IPS-NIHi11 (cell line): ENCODE results near the gene FRMD3.

Experiments used
- DNase-seq: peaks from one replicate; pipeline ENCODE4 v3.0.0; 2012; ENCODE audit warnings: mixed read lengths, low spot score

Gene FRMD3

DNA sequence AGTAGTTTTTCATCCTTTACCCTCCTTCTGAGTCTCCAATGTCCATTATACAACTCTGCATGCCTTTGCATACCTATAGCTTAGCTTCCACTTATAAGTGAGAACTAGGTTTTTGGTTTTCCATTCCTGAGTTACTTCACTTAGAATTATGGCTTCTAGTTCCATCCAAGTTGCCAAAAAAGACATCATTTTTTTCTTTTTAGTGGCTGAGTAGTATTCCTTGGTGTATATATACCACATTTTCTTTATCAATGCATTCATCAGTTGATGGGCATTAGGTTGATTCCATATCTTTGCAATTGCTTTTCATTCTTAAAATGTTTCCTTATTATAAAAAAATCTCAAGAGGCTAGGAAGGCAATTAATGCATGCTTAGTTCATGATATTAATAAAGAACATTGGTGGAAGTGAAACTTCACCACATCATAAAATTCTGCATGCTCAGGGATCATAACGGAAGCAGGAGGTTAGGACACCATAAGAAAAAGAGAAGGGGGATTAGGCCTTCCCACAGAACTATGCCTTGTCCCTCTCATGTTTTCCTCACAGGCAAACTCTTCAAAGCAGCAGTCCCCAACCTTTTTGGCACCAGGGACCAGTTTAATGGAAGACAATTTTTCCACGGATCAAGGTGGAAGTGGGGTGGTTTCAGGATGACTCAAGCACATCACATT, 105.2 kb downstream of the FRMD3 start:
- no peak for DNase-seq

DNA sequence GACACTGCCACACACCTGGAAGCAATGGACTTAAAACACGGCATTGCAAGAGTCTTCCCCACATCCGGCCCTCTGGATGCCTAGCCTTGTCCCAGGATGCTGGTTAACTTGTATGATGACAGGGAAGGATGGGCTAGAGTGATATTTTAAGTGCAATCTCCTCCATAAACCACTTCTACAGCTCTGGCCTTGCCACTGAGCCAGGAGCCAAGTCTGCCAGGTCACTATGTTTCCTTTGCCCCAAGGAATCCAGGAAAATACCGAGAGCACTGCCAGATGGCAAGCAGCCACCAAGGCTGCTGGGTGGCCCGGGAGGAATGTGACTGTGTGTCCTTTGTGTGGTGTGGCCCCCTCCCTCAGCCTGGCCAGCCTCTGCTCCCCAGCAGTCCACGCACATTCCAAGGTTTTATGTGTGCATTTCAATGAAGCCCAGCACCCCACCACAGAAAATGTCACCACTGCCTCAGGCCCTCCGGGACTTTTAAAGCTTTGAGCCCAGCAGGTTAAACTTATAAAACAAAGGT, 106.0 kb downstream of the FRMD3 start:
- peak; percentile 81 for DNase-seq

DNA sequence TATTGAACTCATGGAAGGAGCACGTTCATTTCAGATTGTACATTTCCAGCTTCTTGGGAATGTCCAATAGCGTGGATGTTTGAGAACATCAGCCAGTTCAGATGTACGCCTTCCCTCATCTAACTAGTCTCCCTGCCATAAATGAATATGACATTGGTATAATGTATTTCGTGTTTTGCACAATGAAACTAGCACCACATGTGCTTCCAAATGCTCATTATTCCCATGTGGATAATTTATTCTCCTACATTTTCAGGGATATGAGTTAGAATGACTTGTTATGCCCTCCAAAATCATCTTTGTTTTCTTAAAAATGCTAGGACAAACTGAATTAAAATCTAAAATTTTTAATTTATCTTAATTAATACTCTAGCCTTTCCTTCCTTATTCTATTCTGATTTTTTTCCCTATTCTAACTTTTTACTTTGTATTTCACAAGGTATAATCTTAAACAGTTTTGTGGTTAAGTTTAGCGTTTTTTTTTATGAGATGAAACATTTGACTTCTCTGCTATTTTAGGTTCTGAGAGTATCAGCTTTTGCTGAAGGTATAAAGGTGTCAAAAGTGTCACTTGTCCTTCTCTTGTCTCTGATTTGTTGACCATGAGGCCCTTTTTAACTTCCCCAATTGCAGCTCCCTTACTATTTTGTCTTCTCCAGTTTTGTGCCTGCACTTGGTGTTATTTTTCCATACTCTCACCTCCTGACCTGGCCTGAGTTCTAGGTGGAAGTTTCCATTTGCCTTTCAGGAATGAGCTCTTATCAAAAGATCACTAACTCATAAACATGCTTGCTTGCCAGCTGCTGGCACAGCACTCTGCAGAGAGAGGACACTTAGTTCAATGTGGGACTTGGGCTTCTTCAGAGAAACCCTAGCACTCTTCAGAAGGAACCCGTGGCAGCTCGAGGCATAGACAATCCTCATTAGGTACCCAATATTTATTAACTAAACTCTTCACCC, 106.8 kb downstream of the FRMD3 start:
- no peak for DNase-seq

DNA sequence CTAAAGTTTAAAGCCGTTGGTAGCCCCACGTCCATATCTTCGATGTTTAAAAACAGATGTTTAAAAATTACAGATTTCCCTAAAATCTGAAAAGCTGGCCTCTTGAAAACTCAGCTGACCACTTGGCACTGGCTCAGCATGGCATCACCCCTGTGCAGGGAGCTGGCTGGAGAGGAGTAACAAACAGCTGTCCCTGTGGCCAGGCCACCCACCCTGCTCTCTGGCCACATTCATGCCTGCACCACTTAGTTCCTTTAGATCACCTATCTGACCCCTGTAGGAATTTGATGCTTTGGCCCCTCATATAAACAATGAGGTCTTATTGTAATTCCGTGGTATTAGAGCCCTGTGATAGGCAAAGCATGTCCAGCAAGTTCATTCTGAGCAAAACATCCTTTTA, 107.5 kb downstream of the FRMD3 start:
- DNase-seq = no peak

DNA sequence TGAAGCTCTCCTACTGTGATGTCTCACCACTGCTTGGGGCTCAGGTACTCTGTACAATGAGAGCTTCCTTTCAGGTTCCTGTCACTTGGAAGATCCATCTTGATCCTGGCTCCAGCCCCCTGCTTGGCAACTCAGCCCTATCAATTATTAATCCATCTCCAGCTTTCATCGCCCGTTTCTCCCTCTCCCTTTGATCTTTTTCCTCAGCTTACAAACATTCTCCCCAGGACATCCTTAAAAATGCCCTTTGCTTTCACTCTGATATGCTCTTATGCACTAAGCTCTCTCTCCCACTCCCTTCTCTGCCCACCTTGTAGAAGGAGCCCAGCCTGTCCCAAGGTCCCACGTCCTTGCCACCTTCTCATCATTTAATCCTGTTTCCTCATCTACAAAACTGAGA, 109.0 kb downstream of the FRMD3 start:
- DNase-seq = no peak

DNA sequence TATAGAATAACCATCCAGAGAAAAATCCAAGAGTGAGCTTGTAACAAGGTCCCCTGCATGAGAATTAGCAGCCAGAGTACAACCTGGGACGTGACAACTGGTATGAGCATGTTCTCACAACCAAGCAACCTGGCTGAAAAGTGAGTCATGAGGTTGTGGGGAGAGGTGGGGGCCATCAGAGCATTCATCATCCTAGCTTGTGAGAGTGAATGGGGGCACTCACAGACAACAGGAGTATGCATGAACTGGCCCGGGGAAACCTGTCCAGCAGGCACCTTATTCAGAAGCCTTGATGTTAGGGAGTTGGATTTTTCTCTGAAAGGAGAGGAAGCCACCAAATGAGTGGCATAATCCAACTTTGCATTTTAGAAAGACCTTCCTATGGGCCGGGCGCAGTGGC, 113.0 kb downstream of the FRMD3 start:
- DNase-seq = no peak

DNA sequence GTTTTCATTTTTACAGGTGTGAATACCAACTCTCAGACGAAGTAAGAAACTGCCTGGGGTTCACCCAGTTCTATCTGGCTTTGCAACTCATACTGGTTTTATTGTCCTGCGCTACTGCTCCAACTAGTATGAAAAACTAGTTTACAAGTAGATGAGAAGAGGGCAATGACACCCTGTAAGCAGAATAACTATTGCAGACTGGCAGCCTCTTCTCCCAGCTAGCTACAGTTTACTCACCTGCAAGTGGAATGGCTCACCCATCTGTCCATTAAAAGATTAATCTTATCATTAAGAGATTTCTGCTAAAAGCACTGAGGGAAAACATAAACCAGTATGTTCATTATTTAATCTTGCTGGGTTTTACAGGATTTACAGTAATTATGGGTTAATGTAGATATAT, 113.4 kb downstream of the FRMD3 start:
- DNase-seq = no peak

DNA sequence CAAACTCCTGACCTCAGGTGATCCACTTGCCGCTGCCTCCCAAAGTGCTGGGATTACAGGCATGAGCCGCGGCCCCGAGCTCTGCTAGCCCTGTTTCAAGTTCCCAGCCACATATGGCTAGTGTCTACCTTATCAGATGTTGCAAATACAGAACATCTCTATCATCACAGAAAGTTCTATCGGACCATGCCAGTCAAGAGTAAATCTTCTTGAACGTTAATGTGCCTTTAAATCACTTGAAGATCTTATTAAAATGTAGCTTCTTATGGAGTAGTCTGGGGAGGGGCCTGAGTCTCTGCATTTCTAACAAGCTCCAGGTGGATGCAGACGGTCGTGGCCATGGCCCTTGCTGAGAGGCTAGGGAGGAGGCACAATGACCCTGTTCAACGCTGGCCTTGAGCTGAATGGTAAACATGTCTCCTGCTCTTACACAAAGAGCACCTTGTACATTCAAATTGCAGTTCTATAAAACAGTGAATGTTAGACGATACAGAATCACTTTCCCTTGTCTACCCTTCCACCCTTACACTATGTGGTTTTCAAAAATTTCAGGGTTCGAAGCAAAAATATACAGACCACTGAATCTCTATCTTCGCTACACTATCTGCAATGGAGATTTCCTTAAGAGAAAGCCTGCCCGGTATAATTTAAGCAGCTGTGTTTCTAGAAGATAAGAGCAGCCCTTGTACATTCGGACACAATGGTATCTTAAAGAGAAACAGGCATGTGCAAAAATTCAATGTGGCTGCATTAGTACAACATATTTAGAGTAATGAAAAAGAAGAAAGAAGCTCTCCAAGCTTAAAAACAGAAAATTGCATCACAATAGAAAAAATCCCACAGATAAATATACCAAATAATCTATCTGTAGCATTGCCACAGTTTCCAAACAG, 114.1 kb downstream of the FRMD3 start:
- DNase-seq = no peak

DNA sequence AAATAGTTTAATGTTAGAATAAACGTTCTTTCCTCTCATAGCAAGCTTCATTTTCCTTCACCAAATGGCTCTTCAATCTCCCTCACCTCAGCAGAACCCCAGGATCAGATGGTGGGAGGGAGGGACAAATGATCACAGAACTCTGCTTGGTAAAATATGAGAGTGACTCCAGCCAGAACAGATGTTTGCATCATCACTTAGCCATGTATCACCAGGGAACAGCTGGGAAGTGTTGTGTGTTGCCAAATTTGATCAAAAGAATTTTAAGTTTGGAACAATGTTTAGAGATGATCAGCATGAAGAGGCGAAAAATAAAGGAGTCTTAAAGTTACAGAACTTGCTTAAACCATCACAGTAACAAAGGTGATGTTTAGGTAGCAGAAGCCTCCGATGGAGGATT, 115.7 kb downstream of the FRMD3 start:
- DNase-seq = no peak

DNA sequence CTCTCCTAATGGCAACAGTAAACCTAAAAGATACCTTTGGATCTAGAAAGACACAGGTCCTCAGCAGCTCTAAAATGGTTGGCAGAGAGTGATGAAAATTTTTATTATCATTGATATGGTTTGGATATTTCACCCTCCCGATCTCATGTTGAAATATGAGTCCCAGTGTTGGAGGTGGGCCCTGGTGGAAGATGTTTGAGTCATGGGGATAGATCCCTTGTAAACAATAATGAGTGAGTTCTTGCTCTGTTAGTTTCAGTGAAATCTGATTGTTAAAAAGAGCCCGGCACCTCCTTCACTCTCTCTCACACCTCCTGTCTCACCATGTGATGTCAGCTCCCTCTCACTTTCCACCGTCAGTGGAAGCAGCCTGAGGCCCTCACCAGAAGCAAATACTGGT, 117.7 kb downstream of the FRMD3 start:
- DNase-seq = no peak

DNA sequence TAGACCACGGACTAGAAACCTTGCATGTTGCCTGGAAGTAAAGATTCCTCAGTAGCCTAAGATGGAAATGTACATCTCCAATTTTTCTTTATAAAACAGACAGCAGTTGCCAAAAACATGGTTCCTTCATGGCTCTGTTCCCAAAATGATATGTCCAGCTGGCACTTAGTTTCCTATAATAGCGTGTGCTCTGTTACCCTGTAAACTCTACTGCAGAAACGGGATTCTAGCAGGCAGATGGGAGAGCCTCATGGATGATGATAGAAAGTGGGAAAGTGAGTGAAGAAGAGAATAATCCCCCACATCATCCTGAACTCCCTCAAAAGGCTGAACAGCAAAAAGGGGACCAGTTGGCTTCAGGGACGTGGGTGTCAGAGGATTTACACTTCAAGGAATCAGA, 118.2 kb downstream of the FRMD3 start:
- no peak for DNase-seq

DNA sequence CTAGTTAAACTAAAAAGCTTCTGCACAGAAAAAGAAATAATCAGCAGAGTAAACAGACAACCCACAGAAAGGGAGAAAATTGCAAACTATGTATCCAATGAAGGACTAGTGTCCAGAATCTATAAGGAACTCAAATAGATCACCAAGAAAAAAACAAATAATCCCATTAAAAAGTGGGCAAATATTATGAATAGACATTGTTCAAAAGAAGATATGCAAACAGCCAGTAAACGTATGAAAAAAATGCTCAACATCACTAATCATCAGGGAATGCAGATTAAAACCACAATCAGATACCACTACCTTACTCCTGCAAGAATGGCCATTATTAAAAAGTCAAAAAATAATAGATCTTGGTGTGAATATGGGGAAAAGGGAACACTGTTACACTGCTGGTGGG, 119.9 kb downstream of the FRMD3 start:
- DNase-seq = no peak

DNA sequence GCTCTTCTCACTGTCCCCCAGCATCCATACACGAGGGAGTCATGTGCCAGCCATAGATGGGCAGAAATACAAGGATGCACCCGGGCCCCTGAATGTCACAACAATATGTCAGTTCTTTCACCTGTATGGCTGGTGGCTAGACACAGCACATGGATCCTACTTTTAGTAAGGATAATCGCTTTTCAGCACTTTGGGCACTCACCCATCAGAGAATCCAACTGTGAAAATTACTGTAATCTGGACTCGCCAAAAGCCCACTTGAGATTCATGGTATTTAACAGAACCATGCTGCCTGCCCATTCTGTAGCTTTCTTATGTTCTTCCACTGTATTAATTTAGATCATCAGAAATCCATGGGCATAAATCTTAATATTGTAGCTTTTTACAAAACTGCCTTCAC, 124.8 kb downstream of the FRMD3 start:
- no peak for DNase-seq

DNA sequence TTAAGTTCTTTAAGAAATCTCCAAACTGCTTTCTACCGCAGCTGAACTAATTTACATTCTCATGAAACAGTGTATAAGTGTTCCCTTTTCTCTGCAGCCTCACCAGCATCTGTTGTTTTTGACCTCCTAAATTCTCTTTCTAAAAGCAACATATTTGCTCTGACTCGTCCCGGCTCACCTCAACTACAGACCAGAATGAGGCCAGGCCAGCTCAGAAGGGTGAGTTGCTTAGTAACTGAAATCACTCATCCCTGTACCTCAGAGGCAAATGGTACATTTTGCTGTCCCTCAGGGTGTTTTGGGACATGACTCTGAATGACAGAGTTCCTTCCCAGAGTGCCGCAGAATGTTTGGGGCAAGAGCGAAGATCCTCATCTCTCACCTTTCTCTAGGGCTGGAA, 127.5 kb downstream of the FRMD3 start:
- no peak for DNase-seq

DNA sequence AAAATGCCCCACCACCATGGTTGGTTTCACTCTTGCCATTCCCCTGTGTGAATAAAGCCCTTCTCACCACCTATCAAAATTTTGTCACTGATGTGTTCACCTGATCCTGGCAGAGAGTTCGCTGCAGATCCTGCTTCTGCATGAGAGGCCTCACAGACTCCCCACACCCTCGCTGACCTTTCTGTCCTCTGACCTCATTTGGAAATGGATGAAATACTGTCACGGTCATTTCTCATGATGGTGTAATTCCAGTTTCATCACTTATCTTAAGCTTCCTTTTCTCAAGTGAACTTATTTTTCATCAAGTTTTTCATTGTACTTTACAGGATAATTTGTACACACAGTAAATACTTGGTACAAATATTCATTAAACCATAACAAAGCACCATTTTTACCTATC, 131.3 kb downstream of the FRMD3 start:
- DNase-seq = no peak

DNA sequence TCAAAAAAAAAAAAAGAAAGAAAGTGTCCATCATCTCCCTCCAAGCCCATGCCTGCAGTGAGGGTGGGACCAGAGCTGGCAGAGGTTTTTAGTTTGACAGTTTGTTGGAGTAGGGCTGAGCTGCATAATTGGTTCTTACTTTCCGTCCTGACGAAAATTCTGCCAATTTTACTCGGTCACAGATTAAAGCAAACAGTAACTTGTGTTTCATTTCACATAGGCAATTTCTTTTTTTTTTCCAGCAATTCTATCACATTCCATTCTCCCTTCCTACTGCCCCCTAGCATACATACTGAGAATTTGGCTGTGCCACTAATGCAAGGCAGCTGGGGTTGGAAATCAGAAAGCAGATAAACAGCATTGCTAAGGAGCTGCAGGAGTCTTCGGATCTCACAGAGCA, 132.4 kb downstream of the FRMD3 start:
- DNase-seq = no peak

DNA sequence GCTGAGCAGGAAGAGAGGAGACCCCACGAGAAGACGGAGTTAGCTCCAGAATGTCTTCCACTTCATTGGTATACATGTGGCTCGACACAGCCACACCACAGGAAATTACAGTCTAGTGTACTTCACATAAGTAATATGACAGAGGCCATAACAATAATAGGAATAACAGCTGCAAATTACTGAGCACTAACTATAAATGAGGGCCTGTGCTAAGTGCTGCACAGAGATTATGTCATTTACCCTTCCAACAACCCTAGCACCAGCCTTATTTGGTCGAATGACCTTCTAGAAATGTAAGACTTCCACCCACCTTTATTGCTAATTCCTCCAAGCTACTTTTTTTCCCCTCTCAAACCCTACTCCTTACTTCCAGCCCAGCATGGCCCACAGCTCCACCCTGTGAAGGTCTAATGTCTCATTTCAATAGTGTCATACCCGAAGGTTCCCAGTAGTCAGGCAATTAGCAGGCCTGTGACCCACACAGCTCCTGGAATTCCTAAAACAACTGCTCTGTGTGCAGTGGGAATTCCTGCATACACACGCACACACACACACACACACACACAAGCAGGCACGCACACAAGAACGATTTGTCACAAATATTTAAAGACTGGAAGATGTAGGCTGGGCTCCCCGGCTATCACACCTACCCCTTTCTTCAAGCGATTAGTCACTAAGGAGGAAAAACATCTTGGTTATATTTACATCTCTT, 134.5 kb downstream of the FRMD3 start:
- DNase-seq = no peak

DNA sequence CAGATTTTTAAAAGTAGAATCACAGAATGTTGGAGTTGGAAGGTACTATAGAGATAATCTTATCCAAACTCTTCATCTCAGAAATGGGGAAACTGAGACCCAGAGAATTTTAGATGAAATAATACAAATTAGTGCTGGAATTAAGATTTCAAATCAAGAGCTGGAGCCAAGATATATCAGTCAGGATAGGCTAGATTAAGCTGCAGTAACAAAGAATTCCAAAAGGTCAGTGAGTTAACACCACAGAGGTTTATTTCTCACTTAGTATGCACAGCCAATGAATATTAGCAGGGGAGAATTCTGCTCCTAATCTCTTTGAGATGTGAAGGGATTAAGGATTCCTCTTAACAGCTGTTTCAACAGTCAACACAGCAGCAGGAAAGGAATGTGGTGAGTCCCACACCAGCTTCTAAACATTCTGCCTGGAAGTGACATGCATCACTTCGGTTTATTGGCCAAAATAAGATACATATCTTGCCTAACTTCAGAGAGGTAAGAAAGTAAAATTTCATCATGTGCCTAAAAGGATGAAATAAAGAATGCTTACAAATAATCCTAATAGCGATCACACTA, 136.8 kb downstream of the FRMD3 start:
- no peak for DNase-seq

DNA sequence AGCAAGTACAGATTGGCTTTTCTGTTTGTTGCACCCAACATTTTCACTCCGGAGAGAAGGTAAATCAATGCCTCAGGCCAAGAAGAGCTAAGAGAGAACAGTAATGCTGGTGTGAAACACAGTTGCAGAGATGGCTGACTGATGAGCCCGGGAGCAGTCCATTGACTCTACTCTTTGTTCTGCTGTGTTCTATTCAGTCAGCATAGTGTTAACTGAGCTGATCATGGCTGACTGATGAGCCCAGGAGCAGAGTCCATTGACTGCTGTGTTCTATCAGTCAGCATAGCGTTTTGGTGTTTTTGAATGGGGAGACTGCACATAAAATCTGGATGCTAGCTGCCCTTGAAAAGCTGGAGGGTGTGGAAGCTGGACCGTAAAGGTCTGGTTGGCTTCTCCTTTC, 141.4 kb downstream of the FRMD3 start:
- no peak for DNase-seq

DNA sequence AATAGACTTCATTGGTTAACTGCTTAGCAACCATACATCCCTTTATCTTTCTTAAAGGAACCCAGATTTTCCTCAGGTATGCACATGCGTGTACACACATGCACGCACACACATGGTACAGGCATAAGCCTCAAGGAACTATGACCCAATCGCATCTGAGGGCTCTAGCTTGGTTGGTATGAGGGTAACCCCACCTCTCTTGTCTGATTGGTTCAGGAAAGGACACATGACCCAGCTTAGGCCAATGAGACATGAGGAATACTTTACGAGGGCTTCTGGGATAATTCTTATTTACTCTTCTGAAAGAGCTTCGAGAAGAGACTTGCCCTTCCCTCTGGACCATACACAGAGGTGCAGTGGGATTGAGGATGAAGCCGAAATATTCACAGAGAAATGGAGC, 141.9 kb downstream of the FRMD3 start:
- DNase-seq = no peak

DNA sequence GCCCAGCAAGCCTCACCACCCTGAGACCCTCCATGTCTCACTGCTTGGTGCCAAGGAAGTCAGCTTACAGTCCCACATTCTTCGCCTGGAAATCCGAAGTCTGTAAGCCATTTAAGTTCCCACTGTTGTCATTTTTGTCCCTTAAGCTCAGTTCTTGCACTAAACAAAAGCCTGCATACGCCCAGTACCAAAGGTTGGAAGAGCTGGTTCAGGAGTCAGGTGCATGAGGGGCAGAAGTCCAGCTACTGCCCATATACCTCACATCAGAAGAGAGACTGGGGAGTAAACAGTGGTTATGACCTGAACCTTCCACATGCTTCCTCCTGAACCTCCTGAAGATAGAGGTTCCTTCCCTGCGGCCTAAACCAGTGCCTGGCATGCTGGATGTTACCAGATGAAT, 146.0 kb downstream of the FRMD3 start:
- DNase-seq = no peak
